Natural killer cell (primary cell): ENCODE measurements around the gene AP4S1. TPM values are rescaled to one million over a fixed set of nuclear protein-coding genes. Genes with fewer than 3 reads are reported as not detected.
"Not testable (repeated sequence)": the region's sequence is repeated elsewhere in the genome, so short reads cannot be mapped to it uniquely, and the experiment has no call there.

Experiments used
- ATAC-seq, 3 donors: fragments of 150-1000 bp in 2 of 3; fragments of 200-7000 bp in 1 of 3; cut with Tn5 transposase; 1 replicate in 1 of 3; 2 replicates in 2 of 3; pipeline ENCODE4 v1.10.0; 2021; ENCODE audit warnings: mild to moderate bottlenecking in 2 of 3, moderate library complexity in 2 of 3
- DNase-seq, 2 donors: peaks; one replicate each; pipeline versions ENCODE4 v3.0.0 to v3.0.0-alpha.2; 2013 to 2021; ENCODE audit warnings: mixed read lengths in 1 of 2
- H3K27ac ChIP-seq: one replicate; pipeline ENCODE4 v1.5.1; 2013; ENCODE audit warnings: mild to moderate bottlenecking, low read length
- H3K27me3 ChIP-seq: one replicate; pipeline ENCODE4 v1.6.1; 2013; ENCODE audit warnings: low read length; ENCODE audit not compliant: control insufficient read depth, insufficient read depth
- H3K36me3 ChIP-seq: one replicate; pipeline ENCODE4 v1.6.1; 2013; ENCODE audit warnings: low read length; ENCODE audit not compliant: control insufficient read depth, insufficient read depth
- H3K4me1 ChIP-seq: one replicate; pipeline ENCODE4 v1.6.1; 2013; ENCODE audit warnings: low read length; ENCODE audit not compliant: control insufficient read depth, insufficient read depth
- H3K4me3 ChIP-seq: one replicate; pipeline ENCODE4 v1.5.1; 2013; ENCODE audit warnings: low read length
- H3K9me3 ChIP-seq: one replicate; pipeline ENCODE4 v1.6.1; 2013; ENCODE audit warnings: low read length; ENCODE audit not compliant: control insufficient read depth, insufficient read depth
- H3K27ac Mint-ChIP-seq, 2 donors: one replicate each; pipeline ENCODE4 v1.8.0; 2022; ENCODE audit warnings: mild to moderate bottlenecking in 2 of 2, mixed read lengths in 2 of 2, moderate library complexity in 1 of 2
- H3K27me3 Mint-ChIP-seq, 2 donors: one replicate each; pipeline ENCODE4 v1.8.0; 2022; ENCODE audit warnings: low read depth in 2 of 2, mixed read lengths in 2 of 2
- H3K36me3 Mint-ChIP-seq: one replicate; pipeline ENCODE4 v1.8.0; 2022; ENCODE audit warnings: mixed read lengths
- H3K4me1 Mint-ChIP-seq, 2 donors: one replicate each; pipeline ENCODE4 v1.8.0; 2022; ENCODE audit warnings: mixed read lengths in 2 of 2
- H3K4me3 Mint-ChIP-seq: one replicate; pipeline ENCODE4 v1.8.0; 2022; ENCODE audit warnings: mild to moderate bottlenecking, moderate library complexity, mixed read lengths
- H3K9me3 Mint-ChIP-seq, 2 donors: one replicate each; pipeline ENCODE4 v1.8.0; 2022; ENCODE audit warnings: mixed read lengths in 2 of 2
- WGBS: methylation state at CpG from one replicate; pipeline ENCODE4 v1.1.7; 2013; ENCODE audit warnings: missing lambda C conversion rate; ENCODE audit not compliant: insufficient coverage; 5-methylcytosine and 5-hydroxymethylcytosine counted together
- intact Hi-C: fragments of 100-400 bp; cut with micrococcal nuclease; formaldehyde crosslinking; loops from one replicate; pipeline ENCODE4 v1.14.2; 2022
- total RNA-seq, 4 donors: library from RNA; stranded (reverse); fragments of 120-200 nt in 1 of 4; gene quantifications; one replicate each; pipeline versions ENCODE4 v1.2.3 to v1.2.4, GENCODE V29; 2013 to 2022
- TF ChIP-seq, protein P1 (sequence below): fragments of 200-600 bp; IDR thresholded peaks from one replicate; pipeline ENCODE4 v1.8.0; 2022; ENCODE audit warnings: antibody characterized with exemption

Gene AP4S1
- total RNA-seq, 3 donors from 2014 or later (not counting 1 experiment from before 2014, with no cell fraction given) = 10.6 to 12.7 (median 12.4) TPM

DNA sequence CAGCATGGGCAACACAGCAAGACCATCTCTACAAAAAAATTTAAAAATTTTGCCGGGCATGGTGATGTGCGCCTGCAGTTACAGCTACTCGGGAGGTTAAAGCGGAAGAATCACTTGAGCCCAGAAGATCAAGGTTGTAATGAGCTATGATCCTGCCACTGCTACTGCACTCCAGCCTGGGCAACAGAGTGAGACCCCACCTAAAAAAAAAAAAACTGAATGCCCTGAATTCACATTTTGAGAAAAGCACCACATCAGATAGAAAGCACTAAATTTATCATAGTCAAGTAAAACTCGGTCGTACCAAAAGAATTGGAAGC, 24.1 kb upstream of the AP4S1 start:
- H3K27me3 ChIP-seq = no peaks in the 10 kb centered on the region
- peaks cover 20% of the 10 kb centered on the region for H3K36me3 Mint-ChIP-seq
- H3K27ac Mint-ChIP-seq = no peak overlapping the region
- DNase-seq (no peak), ATAC-seq (no peak)
- H3K9me3 ChIP-seq = peaks cover 12% of the 10 kb centered on the region
- intact Hi-C loops = no loop called here
- 92% methylated on average over 6 of the region's 6 CpGs for WGBS
- peak overlapping the region; percentile 19 for H3K4me3 Mint-ChIP-seq
- no peaks in the 10 kb centered on the region for H3K27me3 Mint-ChIP-seq
- H3K4me1 ChIP-seq = no peaks in the 10 kb centered on the region
- TF ChIP-seq, protein P1, sequence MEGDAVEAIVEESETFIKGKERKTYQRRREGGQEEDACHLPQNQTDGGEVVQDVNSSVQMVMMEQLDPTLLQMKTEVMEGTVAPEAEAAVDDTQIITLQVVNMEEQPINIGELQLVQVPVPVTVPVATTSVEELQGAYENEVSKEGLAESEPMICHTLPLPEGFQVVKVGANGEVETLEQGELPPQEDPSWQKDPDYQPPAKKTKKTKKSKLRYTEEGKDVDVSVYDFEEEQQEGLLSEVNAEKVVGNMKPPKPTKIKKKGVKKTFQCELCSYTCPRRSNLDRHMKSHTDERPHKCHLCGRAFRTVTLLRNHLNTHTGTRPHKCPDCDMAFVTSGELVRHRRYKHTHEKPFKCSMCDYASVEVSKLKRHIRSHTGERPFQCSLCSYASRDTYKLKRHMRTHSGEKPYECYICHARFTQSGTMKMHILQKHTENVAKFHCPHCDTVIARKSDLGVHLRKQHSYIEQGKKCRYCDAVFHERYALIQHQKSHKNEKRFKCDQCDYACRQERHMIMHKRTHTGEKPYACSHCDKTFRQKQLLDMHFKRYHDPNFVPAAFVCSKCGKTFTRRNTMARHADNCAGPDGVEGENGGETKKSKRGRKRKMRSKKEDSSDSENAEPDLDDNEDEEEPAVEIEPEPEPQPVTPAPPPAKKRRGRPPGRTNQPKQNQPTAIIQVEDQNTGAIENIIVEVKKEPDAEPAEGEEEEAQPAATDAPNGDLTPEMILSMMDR = no peak
- no peak overlapping the region for H3K4me3 ChIP-seq
- H3K36me3 ChIP-seq = peaks cover 8% of the 10 kb centered on the region
- no peaks in the 10 kb centered on the region for H3K9me3 Mint-ChIP-seq
- H3K4me1 Mint-ChIP-seq = peaks cover 33 to 41% of the 10 kb centered on the region in 2 donors
- no peak overlapping the region for H3K27ac ChIP-seq

DNA sequence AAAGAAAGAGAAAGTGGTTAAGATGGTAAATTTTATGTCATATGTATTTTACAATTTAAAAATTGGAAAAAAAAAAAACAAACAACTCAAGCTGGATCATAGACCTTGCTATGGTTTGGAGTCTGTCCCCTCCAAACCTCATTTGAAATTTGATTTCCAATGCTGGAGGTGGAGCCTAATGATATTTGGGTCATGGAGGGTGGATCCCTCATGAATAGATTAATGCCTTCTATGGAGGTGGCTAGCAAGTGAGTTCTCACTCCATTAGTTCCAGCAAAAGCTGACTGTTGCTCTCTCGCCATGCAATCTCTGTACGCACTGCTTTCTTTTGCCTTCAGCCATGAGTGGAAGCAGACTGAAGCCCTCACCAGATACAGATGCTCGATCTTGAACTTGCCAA, 22.2 kb upstream of the AP4S1 start:
- no peak overlapping the region for H3K27ac ChIP-seq
- H3K9me3 ChIP-seq = peaks cover 8% of the 10 kb centered on the region
- H3K36me3 Mint-ChIP-seq = peaks cover 13% of the 10 kb centered on the region
- H3K9me3 Mint-ChIP-seq = no peaks in the 10 kb centered on the region
- no peak overlapping the region for H3K4me3 ChIP-seq
- no peaks in the 10 kb centered on the region for H3K27me3 ChIP-seq
- no peak overlapping the region for H3K4me3 Mint-ChIP-seq
- intact Hi-C loops = no loop called here
- H3K27ac Mint-ChIP-seq = peak overlapping the region in 1 of 2 donors; percentile 18
- no peaks in the 10 kb centered on the region for H3K4me1 ChIP-seq
- H3K27me3 Mint-ChIP-seq = no peaks in the 10 kb centered on the region
- TF ChIP-seq, protein P1 = no peak
- H3K4me1 Mint-ChIP-seq = peaks cover 19 to 32% of the 10 kb centered on the region in 2 donors
- peaks cover 6% of the 10 kb centered on the region for H3K36me3 ChIP-seq
- 98% methylated on average over 3 of the region's 3 CpGs for WGBS
- DNase-seq = no peak
- ATAC-seq = no peak

DNA sequence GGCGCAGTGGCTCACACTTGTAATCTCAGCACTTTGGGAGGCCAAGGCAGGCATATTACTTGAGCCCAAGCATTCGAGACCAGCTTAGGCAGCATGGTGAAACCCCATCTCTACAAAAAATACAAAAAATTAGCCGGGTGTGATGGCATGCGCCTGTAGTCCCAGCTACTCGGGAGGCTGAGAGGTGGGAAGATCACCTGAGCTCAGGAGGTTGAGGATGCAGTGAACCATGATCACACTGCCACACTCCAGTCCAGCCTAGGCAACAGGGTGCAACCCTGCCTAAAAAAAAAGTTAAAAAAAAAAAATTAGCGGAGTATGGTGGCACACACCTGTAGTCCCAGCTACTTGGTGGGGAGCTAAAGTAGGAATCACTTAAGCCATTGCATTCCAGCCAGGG, 21.4 kb upstream of the AP4S1 start:
- H3K27me3 Mint-ChIP-seq, H3K27ac ChIP-seq, H3K4me1 ChIP-seq, ATAC-seq, DNase-seq, H3K4me3 Mint-ChIP-seq, H3K27ac Mint-ChIP-seq, H3K9me3 Mint-ChIP-seq, intact Hi-C loops, H3K36me3 Mint-ChIP-seq, H3K9me3 ChIP-seq, H3K36me3 ChIP-seq, H3K27me3 ChIP-seq, H3K4me3 ChIP-seq: not testable (repeated sequence)
- peaks cover 19 to 32% of the 10 kb centered on the region in 2 donors for H3K4me1 Mint-ChIP-seq
- WGBS = 99% methylated on average over 6 of the region's 6 CpGs

DNA sequence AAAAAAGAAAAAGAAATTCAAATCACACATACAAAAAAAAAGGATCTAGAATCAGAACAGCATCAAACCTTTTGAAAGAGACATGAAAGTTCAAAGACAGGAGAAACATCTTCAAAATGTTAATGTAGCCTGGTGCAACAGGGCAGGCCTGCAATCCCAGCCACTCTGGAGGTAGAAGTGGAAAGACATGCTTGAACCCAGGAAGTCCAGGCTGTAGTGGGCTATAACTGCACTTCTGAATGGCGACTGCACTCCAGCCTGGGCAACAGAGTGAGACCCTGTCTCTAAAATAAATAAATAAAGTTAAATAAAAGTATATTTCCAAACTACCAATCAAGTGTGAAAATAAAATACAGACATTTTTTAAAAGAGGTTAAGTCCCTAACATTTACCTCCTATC, 18.7 kb upstream of the AP4S1 start:
- Mint-ChIP-seq H3K4me3 (no peak overlapping the region), H3K36me3 (no peaks in the 10 kb centered on the region), H3K27ac (no peak overlapping the region), H3K4me1 (peaks cover 5 to 17% of the 10 kb centered on the region in 2 donors), H3K9me3 (no peaks in the 10 kb centered on the region), H3K27me3 (no peaks in the 10 kb centered on the region)
- no peak for ATAC-seq
- Histone ChIP-seq H3K36me3 (peaks cover 3% of the 10 kb centered on the region), H3K27me3 (no peaks in the 10 kb centered on the region), H3K4me3 (no peak overlapping the region), H3K4me1 (no peaks in the 10 kb centered on the region), H3K27ac (no peak overlapping the region), H3K9me3 (no peaks in the 10 kb centered on the region)
- intact Hi-C loops = no loop called here
- no CpG with 5 or more reads among the region's 1 CpG for WGBS
- TF ChIP-seq, protein P1 = no peak
- DNase-seq = no peak
